H1 (cell line): ENCODE data around the gene RAD51B. TPM values are rescaled to one million over a fixed set of nuclear protein-coding genes. Genes with fewer than 3 reads are reported as not detected.

Experiments
- CTBP2 ChIP-seq: IDR thresholded peaks from 2 replicates; pipeline ENCODE4 v1.7.0; 2011; ENCODE audit warnings: borderline replicate concordance, mild to moderate bottlenecking, moderate library complexity, mixed read lengths, low read length; ENCODE audit not compliant: insufficient read depth, insufficient read length
- polyA plus RNA-seq, 7 experiments: library from polyadenylated mRNA; depleted of rRNA in 3 of 7; stranded (reverse) in 5 of 7; unstranded in 2 of 7; fragments of >200 nt in 5 of 7; fragments of 200-250 nt in 2 of 7; gene quantifications; 1 replicate in 5 of 7; 2 replicates in 1 of 7; 4 replicates in 1 of 7; pipeline versions ENCODE4 v1.2.1 to v1.2.3, GENCODE V29; 2011 to 2013; ENCODE audit warnings: missing spikeins in 2 of 7, mixed read lengths in 2 of 7
- total RNA-seq: library from RNA; stranded (reverse); fragmentation: NEBNext Ultra II Directional; extraction: Animal tissue kit (Norgen Biotek cat#: 25700); gene quantifications from 2 replicates; pipeline ENCODE4 v1.2.1, GENCODE V29; 2021

The RAD51B gene
- total and polyA plus RNA-seq, 2 of the 8 experiments (the other 6 are each of a cell fraction or from before 2014, with no cell fraction given), result 3.9 to 14.9 TPM

DNA sequence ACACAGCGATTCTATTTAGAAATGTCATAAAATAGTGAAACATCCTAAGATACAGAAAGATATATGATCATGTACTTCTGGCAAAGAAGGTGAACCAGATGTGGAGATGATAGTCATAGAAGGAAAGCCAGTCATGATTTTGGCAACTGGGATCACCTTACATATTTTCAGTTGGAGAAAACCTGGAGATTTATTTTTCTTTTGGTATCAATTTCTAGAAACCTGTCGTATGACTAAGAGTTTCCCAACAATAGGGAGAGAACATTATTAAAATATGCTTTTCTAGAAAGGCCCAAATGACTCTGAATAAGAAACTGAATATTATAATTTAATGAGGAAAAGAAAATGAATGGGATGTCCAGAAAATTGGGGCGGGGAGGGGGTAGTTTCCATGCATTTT lies 576.9 kb downstream of the RAD51B start (continued):
- no peak for TF ChIP-seq CTBP2
